Hematopoietic multipotent progenitor cell treated with erythropoietin and hydrocortisone succinate and interleukin-3 and kit ligand, for 8 days (in vitro differentiated cells): Measurements from ENCODE around the gene MAPK1.
"Not testable (repeated sequence)": the region's sequence is repeated elsewhere in the genome, so short reads cannot be mapped to it uniquely, and the experiment has no call there.

Source experiments
- DNase-seq: peaks from one replicate; pipeline ENCODE4 v3.0.0-alpha.2; 2015

Gene MAPK1

DNA sequence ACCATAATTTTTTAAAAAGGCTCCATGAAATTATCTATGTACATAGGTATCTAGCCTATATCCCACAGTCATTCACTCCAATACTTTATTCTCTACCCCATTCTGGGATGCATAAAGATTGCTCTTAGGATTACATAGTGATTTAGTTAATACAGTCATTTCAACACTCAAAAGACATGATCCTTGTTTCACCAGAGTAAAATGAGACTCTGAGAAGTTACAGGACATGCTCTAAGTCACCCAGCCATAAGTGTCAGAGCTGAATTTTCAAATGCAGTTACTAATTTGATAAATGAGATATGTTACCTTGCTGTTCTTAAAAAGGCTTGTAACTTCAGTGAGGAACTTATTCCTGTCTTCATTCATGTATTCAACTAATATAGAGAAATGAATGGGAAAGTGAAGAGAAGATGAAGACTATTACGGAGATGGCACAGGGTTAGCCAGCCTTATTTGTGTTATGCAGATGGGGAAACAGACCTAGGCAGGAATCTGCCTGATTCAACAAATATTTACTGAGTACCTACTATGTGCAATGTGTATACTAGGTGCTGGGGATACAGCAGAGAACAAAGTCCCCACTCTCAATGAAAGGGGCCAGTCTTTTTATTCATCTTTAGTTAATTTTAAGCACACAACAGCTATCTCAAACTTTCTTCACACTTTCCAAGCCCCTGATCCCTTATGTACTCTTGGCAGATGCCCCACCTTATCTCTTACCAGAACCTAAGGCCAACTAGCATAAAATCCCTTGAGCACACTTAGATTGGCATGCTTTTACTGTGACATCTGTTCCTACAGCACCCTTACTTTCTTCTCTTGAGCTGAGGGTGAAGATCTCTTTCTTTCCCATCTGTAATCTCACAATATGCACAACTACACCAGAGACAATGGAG lies 21.6 kb downstream of the MAPK1 start:
- DNase-seq: peak; percentile 50

DNA sequence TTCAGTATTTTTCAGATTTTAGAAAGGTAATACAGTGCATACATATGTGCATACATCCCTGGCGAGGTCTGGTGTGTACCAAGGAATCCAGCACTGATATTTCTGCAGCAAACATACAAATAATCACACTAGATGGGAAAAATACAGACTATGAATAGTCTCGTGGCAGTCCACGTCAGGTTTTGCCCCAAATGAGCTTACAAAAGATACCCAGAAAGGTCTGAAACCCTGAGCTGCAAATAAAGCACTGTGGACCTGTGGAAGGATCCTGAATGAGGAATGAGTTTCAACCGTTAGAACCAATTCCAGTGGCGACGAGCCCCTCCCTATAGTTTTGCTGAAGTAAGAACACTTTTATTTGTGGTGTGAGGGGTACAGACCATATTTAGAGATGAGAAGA lies 24.5 kb downstream of the MAPK1 start:
- DNase-seq: no peak

DNA sequence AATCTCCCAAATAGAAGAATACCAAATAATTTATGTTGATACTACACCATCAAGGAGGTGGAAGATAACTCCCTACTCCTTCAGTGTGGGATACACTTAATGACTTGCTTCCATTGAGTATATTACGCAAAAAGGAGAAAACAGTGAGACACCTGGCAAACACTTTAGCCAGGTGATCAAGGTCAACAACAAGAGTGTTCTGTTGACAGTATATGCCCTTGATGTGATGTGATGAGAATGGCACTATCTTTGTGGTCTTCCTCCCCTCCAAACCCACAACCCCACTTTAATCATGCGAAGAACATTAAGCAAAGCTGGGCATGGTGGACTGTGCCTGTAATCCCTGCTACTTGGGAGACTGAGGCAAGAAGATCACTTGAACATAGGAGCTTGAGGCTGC lies 26.0 kb downstream of the MAPK1 start:
- DNase-seq: no peak

GRCh38 chr22:21840236-21840823 lies 27.1 kb downstream of the MAPK1 start:
- DNase-seq: no peak

DNA sequence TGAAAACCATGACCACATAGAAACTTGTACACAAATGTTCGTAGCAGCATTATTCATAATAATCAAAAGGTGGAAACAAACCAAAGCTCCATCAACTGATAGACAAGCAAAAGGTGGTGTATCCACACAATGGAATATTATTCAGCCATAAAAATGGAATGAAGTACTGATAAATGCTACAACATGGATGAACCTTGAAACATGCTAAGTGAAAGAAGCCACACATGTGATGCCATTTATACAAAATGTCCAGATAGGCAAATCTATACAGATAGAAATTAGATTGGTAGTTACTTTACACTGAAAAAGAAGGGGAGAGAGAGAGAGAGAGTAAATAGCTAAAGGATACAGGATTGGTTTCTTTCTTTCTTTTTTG lies 27.7 kb downstream of the MAPK1 start:
- no peak for DNase-seq

GRCh38 chr22:21839104-21839764 lies 28.2 kb downstream of the MAPK1 start:
- not testable (repeated sequence) for DNase-seq

DNA sequence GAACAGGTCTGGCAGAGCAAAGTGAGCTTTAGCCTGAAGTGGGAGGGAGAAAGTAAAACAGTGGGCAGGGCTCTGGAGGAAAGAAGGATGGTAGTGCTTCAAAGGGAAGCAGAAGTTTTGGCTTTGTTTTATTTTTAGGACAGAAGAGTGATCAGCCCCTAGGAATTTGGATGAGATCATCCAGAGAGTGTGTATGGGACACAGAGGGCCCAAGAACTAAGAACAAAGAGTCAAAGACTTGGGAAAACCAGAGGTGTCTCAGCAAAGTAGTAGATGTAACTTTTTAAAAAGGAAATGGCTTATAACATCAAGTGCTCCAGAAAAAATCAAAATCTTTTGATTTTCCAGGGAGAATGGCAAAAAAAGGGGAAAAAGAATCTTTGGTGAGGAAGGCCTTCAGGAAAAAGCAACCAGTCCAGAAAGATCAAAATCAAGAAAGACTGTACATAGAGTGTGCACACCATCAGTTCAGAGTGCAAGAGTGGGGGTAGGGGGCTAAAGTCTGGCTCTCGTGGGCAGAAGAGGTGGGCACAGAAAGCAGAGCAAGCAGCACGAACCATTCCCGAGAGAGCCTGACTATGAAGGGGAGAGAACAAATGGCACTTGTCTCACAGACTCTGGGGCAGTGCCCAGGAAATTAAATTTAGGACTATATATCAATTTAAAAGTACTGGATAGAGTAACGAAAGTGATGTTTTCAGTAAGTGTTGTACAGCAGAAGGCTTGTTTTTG lies 30.0 kb downstream of the MAPK1 start:
- DNase-seq: no peak

- DNase-seq: not testable (repeated sequence)
Observed at GRCh38 chr22:21836486-21836885, 31.0 kb downstream of the MAPK1 start.

DNA sequence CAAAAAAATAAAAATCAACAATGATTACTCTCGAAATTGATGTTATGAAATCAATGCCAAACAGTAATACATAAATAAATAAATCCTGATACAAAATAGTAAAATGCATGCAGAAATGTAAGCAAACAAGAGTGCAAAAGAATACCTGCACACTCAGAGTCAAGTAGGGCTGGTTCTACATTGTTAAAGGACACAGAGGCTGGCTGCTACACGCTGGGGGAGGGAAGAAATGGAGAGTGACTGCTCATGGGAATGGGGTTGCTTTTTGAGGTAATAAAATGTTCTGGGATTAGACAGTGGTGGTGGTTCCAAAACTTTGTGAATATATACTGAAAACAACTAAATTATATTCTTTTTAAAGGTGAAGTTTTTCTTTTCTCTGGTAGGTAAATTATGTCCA lies 32.1 kb downstream of the MAPK1 start:
- DNase-seq: no peak

GRCh38 chr22:21834869-21835268 lies 32.6 kb downstream of the MAPK1 start:
- no peak for DNase-seq

DNA sequence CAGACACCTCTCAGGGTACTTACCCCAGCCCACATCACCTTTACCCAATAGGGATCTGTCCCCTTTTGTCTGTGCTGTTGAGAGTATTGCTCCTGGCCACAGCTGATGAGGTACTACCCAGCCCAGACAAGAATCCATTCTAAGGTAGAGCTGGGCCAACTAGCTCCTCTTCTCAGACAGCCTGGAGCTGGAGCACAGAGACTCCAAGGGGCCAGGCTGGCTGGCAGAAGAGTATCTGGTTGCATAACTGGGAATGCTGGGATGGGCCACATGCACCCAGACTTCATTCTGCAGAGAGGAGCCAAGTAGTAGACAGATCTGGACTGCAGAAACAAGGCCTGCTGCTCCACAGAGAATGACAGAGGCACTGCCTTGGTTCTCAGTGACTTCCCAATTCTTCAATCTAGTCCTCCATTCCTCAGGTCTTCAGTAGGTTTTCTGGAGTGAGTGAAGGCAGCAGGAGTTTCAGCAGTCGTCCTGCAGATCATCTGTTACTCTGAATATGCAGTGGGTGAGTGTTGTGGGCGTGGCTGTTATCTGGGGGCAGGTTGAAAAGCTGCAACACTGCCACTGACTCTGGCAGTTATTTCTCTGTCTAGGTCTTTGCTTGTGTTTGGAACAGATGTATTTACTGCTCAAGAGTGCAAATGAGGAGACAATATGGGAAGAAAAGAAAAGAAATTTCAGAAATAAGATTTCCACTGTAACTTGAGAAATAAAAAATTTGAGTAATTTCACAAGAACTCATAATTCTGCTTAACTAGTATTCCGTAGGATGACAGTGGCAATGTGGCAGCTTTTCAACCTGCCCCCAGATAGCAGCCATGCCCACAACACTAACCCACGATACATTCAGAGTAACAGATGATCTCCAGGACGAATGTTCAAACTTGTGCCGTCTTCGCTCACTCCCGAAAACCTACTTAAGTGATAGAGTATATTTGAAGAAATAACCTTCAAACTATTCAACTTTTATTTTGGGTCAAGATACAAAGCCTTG lies 34.9 kb downstream of the MAPK1 start:
- DNase-seq: peak; percentile 59

DNA sequence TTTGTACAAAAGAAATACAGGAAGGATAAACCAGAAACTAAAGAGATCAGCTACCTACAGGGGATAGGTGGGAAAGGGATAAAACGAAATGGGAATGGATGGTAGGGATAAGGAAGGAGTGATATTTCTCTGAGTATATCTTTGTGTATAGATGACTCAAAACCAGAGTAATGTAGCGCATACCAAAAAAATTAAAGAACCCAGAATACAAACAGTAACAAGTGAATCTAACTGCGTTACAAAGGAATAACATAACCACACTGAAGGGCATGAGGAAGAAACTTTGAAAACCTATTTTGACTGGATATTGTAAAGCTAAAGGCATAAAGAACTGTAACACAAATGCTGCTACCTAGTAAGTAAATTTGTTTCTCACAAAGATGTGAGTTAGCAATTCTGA lies 37.9 kb downstream of the MAPK1 start:
- no peak for DNase-seq

- DNase-seq: no peak
Observed at GRCh38 chr22:21828268-21828638, 39.2 kb downstream of the MAPK1 start.

DNA sequence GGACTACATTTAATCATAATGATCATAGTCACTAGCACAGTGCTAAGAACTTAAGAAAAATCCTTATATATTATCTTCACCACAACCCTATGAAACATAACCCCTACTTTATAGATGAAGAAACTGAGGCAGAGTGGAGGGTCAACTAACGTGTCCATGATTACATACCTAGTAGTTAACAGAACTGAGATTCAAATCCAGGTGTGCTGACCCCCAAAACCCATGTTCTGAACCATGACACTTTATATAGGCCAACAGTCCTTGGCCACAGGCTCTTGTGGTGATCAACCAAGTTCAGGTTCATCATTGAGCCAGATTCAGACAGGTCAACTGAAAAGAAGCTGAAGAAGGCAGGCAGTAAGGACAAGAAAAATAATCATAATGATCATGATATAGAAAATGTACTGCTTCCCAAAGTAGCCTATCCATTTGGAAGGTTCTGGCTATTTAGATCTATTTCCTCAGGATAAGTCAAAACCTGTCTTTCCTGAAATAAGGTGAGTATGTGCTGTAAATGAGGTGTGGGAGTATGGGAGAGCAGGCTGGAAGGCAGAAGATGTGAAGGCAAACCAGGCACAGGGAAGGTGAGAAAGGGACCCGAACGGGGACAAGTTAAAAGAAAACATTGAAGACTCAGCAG lies 39.7 kb downstream of the MAPK1 start:
- no peak for DNase-seq

GRCh38 chr22:21826204-21826603 lies 41.2 kb downstream of the MAPK1 start:
- peak; percentile 49 for DNase-seq

DNA sequence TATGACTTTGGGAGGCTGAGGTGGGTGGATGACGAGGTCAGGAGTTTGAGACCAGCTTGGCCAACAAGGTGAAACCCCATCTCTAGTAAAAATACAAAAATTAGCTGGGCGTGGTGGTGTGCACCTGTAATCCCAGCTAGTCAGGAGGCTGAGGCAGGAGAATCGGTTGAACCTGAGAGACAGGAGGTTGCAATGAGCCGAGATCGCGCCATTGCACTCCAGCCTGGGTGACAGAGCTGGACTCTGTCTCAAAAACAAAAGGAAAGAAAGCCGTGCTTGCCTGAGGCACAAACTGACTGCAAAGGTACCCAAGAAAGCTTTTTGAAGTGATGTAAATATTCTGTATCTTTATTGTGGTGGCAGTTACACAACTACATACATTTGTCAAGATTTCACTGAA lies 42.5 kb downstream of the MAPK1 start:
- not testable (repeated sequence) for DNase-seq

DNA sequence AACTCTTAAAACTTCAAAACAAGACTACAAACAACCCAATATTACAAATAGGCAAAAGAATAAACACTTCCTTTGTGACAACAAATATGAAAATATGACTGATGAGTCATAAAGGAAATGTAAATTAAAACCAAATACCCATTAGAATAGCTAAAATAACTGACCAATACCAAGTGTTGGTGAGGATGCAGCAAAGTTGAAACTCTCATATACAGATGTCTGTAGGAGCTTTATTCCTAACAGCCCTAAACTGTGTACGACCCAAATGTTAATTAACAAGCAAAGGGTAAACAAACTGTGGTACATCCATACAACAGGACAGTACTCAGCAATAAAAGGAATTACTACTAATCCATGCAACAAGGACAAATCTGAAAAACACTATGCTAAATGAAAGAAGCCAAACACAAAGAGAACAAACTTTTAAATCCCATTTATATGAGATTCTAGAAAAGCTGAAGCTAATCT lies 43.0 kb downstream of the MAPK1 start:
- DNase-seq: no peak

DNA sequence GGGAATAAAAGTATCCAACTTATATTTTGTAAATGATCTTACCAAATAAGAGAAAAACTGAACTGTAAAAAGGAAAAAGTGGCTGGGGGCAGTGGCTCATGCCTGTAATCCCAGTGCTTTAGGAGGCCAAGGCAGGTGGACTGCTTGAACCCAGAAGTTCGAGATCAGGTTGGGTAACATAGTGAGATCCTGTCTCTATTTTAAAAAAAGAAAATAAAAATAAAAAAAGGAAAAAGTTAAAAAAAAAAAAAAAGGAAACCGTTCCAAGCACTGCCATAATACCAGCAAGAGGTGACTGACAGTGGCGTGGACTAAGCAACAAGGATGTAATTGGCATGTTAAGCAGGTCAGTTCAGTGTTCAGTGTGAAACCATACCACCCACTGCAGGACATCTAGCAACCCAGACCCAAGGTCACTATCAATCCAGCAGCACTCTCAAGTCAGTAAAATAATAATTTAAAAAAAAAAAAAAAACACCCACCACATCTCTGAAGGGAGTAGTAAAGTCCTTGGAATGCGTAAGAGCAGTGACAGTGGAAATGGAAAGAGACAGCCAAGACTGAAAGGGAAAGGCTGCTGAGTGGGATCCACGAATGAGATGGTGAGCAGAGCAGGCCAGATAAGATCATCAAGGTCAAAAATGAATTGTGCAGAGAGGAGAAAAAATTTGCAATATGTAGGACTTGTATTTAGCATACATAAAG lies 43.6 kb downstream of the MAPK1 start:
- no peak for DNase-seq

DNA sequence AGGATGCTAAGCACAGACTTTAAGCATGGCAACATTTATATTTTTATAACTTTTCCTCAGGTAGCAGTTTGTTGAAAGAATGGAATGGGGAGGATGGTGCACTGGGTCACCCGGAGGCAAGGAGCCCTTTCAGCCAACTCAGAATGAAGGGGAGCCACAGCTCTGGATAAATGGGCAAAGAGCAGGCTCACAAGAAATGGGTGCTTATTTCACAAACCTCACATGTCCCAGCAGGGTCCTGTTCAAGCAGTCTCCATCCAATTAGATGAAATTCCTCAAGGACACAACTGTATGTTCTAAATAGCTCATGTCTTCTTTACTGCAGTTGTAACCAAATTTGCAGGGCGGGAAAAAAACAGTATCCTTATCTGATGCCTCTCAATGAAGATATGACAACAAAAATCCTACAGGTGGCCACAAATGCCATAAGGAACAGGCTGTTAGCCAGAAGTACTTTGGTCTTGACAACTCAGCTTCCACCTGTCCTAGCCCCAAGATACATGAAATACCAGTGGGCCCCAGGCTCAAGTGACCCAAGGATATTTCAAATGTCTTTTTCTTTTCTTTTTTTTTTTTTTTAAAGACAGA lies 48.2 kb downstream of the MAPK1 start:
- peak; percentile 23 for DNase-seq

GRCh38 chr22:21818487-21819182 lies 48.8 kb downstream of the MAPK1 start:
- no peak for DNase-seq
